ENCODE measurements around the gene STRBP. TPM values are rescaled to one million over a fixed set of nuclear protein-coding genes. Genes with fewer than 3 reads are reported as not detected.
A peak's percentile ranks its signal among the peaks of the same experiment; 100 is the strongest.

Gene STRBP
- total RNA-seq, 1 experiment from 2014 or later, result 96.3 TPM

- ChIA-PET POLR2A (no interaction called here), CTCF (interaction anchor here (0.5 to 1.7 kb wide), 32 partner anchors 10 to 408 kb away, joined by 3 to 16 read pairs (median 4); partner anchors contain the start of gene STRBP)
- Mint-ChIP-seq H3K27me3 (ENCODE audit: low read depth) (no peaks in the 10 kb centered on the region), H3K36me3 (no peaks in the 10 kb centered on the region), H3K9me3 (no peaks in the 10 kb centered on the region), H3K27ac (0 out of 2 replicates have a peak overlapping the region, but pooled peaks have one; percentile 55), H3K4me1 (peaks cover 37% of the 10 kb centered on the region), H3K4me3 (no peak overlapping the region)
- DNase-seq (ENCODE audit: low spot score) (peak; percentile 47), ATAC-seq (peak; percentile 94)
- TF ChIP-seq, protein P1, sequence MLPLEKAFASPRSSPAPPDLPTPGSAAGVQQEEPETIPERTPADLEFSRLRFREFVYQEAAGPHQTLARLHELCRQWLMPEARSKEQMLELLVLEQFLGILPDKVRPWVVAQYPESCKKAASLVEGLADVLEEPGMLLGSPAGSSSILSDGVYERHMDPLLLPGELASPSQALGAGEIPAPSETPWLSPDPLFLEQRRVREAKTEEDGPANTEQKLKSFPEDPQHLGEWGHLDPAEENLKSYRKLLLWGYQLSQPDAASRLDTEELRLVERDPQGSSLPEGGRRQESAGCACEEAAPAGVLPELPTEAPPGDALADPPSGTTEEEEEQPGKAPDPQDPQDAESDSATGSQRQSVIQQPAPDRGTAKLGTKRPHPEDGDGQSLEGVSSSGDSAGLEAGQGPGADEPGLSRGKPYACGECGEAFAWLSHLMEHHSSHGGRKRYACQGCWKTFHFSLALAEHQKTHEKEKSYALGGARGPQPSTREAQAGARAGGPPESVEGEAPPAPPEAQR (CRISPR knock-in tag; IDR thresholded peaks at IDR 0.05), result no peak
- TF ChIP-seq TP53 (CRISPR knock-in tag; IDR thresholded peaks at IDR 0.05) (no peak), ARID4B (CRISPR knock-in tag; IDR thresholded peaks at IDR 0.05; ENCODE audit: borderline replicate concordance) (no peak), SMAD3 (CRISPR knock-in tag; IDR thresholded peaks at IDR 0.05; ENCODE audit: borderline replicate concordance) (no peak), TEAD1 (CRISPR knock-in tag; IDR thresholded peaks at IDR 0.05) (no peak), JAZF1 (CRISPR knock-in tag; IDR thresholded peaks at IDR 0.05) (no peak), FOXP1 (CRISPR knock-in tag; IDR thresholded peaks at IDR 0.05; ENCODE audit: borderline replicate concordance) (no peak), NR3C1 (CRISPR knock-in tag; conservative IDR thresholded peaks at IDR 0.05; ENCODE audit: low read depth) (no peak), MLX (CRISPR knock-in tag; IDR thresholded peaks at IDR 0.05) (no peak), NFATC4 (CRISPR knock-in tag; IDR thresholded peaks at IDR 0.05) (no peak), NR1H2 (CRISPR knock-in tag; IDR thresholded peaks at IDR 0.05) (no peak), KAT7 (CRISPR knock-in tag; IDR thresholded peaks at IDR 0.05; ENCODE audit: borderline replicate concordance) (no peak), NFE2L1 (CRISPR knock-in tag; IDR thresholded peaks at IDR 0.05) (no peak)
- TF ChIP-seq, protein P2, sequence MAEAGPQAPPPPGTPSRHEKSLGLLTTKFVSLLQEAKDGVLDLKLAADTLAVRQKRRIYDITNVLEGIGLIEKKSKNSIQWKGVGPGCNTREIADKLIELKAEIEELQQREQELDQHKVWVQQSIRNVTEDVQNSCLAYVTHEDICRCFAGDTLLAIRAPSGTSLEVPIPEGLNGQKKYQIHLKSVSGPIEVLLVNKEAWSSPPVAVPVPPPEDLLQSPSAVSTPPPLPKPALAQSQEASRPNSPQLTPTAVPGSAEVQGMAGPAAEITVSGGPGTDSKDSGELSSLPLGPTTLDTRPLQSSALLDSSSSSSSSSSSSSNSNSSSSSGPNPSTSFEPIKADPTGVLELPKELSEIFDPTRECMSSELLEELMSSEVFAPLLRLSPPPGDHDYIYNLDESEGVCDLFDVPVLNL (CRISPR knock-in tag; IDR thresholded peaks at IDR 0.05; ENCODE audit: borderline replicate concordance, low read depth), result no peak
- TF ChIP-seq, protein P3, sequence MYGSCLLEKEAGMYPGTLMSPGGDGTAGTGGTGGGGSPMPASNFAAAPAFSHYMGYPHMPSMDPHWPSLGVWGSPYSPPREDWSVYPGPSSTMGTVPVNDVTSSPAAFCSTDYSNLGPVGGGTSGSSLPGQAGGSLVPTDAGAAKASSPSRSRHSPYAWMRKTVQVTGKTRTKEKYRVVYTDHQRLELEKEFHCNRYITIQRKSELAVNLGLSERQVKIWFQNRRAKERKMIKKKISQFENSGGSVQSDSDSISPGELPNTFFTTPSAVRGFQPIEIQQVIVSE (CRISPR knock-in tag; IDR thresholded peaks at IDR 0.05; ENCODE audit: borderline replicate concordance), result no peak
Observed at GRCh38 chr9:123225374-123225813, 43.0 kb downstream of the STRBP start.

DNA sequence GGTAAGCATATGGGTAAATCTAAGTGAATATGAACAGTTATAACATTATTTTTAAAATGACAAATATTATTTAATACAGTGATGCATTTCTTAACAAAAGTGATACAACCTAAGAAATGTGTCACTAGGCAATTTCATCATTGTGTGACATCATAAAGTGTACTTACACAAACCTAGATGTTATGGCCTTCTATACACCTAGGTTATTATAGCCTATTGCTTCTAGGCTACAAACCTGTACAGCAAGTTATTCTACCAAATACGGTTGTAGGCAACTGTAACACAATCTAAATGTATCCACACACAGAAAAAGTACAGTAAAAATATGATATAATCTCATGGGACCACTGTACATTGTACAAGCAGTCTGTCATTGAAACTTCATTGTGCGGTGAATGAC, 48.3 kb downstream of the STRBP start:
- Mint-ChIP-seq H3K9me3 (no peaks in the 10 kb centered on the region), H3K27me3 (ENCODE audit: low read depth) (no peaks in the 10 kb centered on the region), H3K36me3 (no peaks in the 10 kb centered on the region), H3K4me1 (peaks cover 49% of the 10 kb centered on the region), H3K4me3 (no peak overlapping the region), H3K27ac (no peak overlapping the region)
- POLR2A ChIA-PET, result no interaction called here
- TF ChIP-seq ATF1 (CRISPR knock-in tag; IDR thresholded peaks at IDR 0.05) (no peak), RELA (CRISPR knock-in tag; IDR thresholded peaks at IDR 0.05; ENCODE audit: borderline replicate concordance) (no peak)
- CTCF ChIA-PET, result no interaction called here
- ATAC-seq (no peak), DNase-seq (ENCODE audit: low spot score) (no peak)
